ENCODE data around the gene LGALS3BP.

Gene LGALS3BP

GRCh38 chr17:79020631-79021301, 41.0 kb upstream of the LGALS3BP start:
- DNase-seq = no peak

GRCh38 chr17:79019632-79020584, 40.2 kb upstream of the LGALS3BP start:
- TF ChIP-seq GATA1 (IDR thresholded peaks at IDR 0.05; ENCODE audit: low read depth, low read length) (no peak), POLR2A (IDR thresholded peaks at IDR 0.05; ENCODE audit: low read length) (no peak)
- DNase-seq = peak; percentile 65 to 72

More at GRCh38 chr17:79020631-79021301, 41.0 kb upstream of the LGALS3BP start:
- TF ChIP-seq GATA1 (IDR thresholded peaks at IDR 0.05; ENCODE audit: low read depth, low read length) (no peak), POLR2A (IDR thresholded peaks at IDR 0.05; ENCODE audit: low read length) (no peak)

GRCh38 chr17:79019261-79019631, 39.5 kb upstream of the LGALS3BP start:
- TF ChIP-seq POLR2A (IDR thresholded peaks at IDR 0.05; ENCODE audit: low read length) (no peak), GATA1 (IDR thresholded peaks at IDR 0.05; ENCODE audit: low read depth, low read length) (no peak)
- no peak for DNase-seq

- no peak for TF ChIP-seq POLR2A (IDR thresholded peaks at IDR 0.05; ENCODE audit: low read length)
- TF ChIP-seq GATA1 (IDR thresholded peaks at IDR 0.05; ENCODE audit: low read depth, low read length) = no peak
These were observed 38.6 kb upstream of the LGALS3BP start for GRCh38 chr17:79018370-79018695.

GRCh38 chr17:79017546-79018369, 38.0 kb upstream of the LGALS3BP start:
- no peak for TF ChIP-seq POLR2A (IDR thresholded peaks at IDR 0.05; ENCODE audit: low read length)
- TF ChIP-seq GATA1 (IDR thresholded peaks at IDR 0.05; ENCODE audit: low read depth, low read length) = no peak
- no peak for DNase-seq

More at GRCh38 chr17:79018370-79018695, 38.6 kb upstream of the LGALS3BP start:
- DNase-seq = no peak

GRCh38 chr17:79014158-79014758, 34.5 kb upstream of the LGALS3BP start:
- DNase-seq = no peak
- TF ChIP-seq GATA1 (IDR thresholded peaks at IDR 0.05; ENCODE audit: low read depth, low read length) (no peak), POLR2A (IDR thresholded peaks at IDR 0.05; ENCODE audit: low read length) (no peak)

GRCh38 chr17:79012563-79013134, 32.9 kb upstream of the LGALS3BP start:
- DNase-seq = no peak
- TF ChIP-seq POLR2A (IDR thresholded peaks at IDR 0.05; ENCODE audit: low read length) (no peak), GATA1 (IDR thresholded peaks at IDR 0.05; ENCODE audit: low read depth, low read length) (no peak)

GRCh38 chr17:79011451-79012147, 31.9 kb upstream of the LGALS3BP start:
- TF ChIP-seq POLR2A (IDR thresholded peaks at IDR 0.05; ENCODE audit: low read length) = no peak
- no peak for TF ChIP-seq GATA1 (IDR thresholded peaks at IDR 0.05; ENCODE audit: low read depth, low read length)
- no peak for DNase-seq

GRCh38 chr17:79010304-79010646, 30.6 kb upstream of the LGALS3BP start:
- no peak for DNase-seq
- TF ChIP-seq POLR2A (IDR thresholded peaks at IDR 0.05; ENCODE audit: low read length) (no peak), GATA1 (IDR thresholded peaks at IDR 0.05; ENCODE audit: low read depth, low read length) (no peak)

- peak; percentile 64 for TF ChIP-seq POLR2A (IDR thresholded peaks at IDR 0.05; ENCODE audit: low read length)
- no peak for TF ChIP-seq GATA1 (IDR thresholded peaks at IDR 0.05; ENCODE audit: low read depth, low read length)
These were observed 29.9 kb upstream of the LGALS3BP start, which contains the start of gene CANT1 for GRCh38 chr17:79009397-79010303. Gene CANT1, minus strand, starts transcription at chr17:79009764. Its CDS starts 12,142 bp downstream, at chr17:78997622.

GRCh38 chr17:79008666-79009387, 29.1 kb upstream of the LGALS3BP start:
- TF ChIP-seq GATA1 (IDR thresholded peaks at IDR 0.05; ENCODE audit: low read depth, low read length) (no peak), POLR2A (IDR thresholded peaks at IDR 0.05; ENCODE audit: low read length) (no peak)
- no peak for DNase-seq

More at GRCh38 chr17:79009397-79010303, 29.9 kb upstream of the LGALS3BP start, which contains the start of gene CANT1:
- peak; percentile 90 to 92 for DNase-seq

Data from erythroblast (primary cell).